Keratinocyte (primary cell): Measurements from ENCODE around the gene GHRHR. TPM values are rescaled to one million over a fixed set of nuclear protein-coding genes. Genes with fewer than 3 reads are reported as not detected.

Experiments
- DNase-seq: peaks from one replicate; pipeline ENCODE4 v3.0.0-alpha.2; 2011; ENCODE audit warnings: low read depth, missing footprints, low spot score
- FAIRE-seq: peaks from 2 replicates; lab custom pipeline; 2011; peaks lifted over from hg19 to GRCh38; lab: Jason Lieb, UNC
- H2AFZ ChIP-seq: 2 replicates; pipeline ENCODE4 v1.6.0; 2012; ENCODE audit warnings: low read length, control low read depth, inconsistent platforms; ENCODE audit not compliant: control insufficient read depth
- H3K27ac ChIP-seq: 2 replicates; pipeline ENCODE4 v1.5.1; 2011; ENCODE audit warnings: low read length; ENCODE audit not compliant: control insufficient read depth, insufficient read depth
- H3K27me3 ChIP-seq: 3 replicates; pipeline ENCODE4 v1.6.0; 2011; ENCODE audit warnings: low read length; ENCODE audit not compliant: control insufficient read depth, insufficient read depth; ENCODE audit errors: extremely low read depth
- H3K36me3 ChIP-seq, 2 experiments: 2 replicates in 1 of 2; 3 replicates in 1 of 2; pipeline ENCODE4 v1.5.1; 2011; ENCODE audit warnings: low read length in 2 of 2, mild to moderate bottlenecking in 1 of 2; ENCODE audit not compliant: control insufficient read depth in 2 of 2, insufficient read depth in 2 of 2; ENCODE audit errors: extremely low read depth in 1 of 2
- H3K4me1 ChIP-seq: 3 replicates; pipeline ENCODE4 v1.5.1; 2011; ENCODE audit warnings: low read length; ENCODE audit not compliant: control insufficient read depth, insufficient read depth; ENCODE audit errors: extremely low read depth
- H3K4me2 ChIP-seq: 3 replicates; pipeline ENCODE4 v1.6.0; 2011; ENCODE audit warnings: low read depth, low read length; ENCODE audit not compliant: control insufficient read depth, insufficient read depth; ENCODE audit errors: extremely low read depth
- H3K4me3 ChIP-seq, 3 experiments: fragments of 200-600 bp in 1 of 3; sonication (generic) in 1 of 3; 2 replicates in 2 of 3; 3 replicates in 1 of 3; pipeline ENCODE4 v1.5.1; 2011 to 2016; ENCODE audit warnings: low read length in 3 of 3, mild to moderate bottlenecking in 3 of 3, control low read depth in 2 of 3, inconsistent platforms in 1 of 3, low read depth in 1 of 3, mixed read lengths in 1 of 3, mixed run types in 1 of 3, moderate library complexity in 1 of 3; ENCODE audit not compliant: control insufficient read depth in 2 of 3, insufficient read depth in 2 of 3; ENCODE audit errors: extremely low read depth in 1 of 3
- H3K79me2 ChIP-seq: 2 replicates; pipeline ENCODE4 v1.6.0; 2012; ENCODE audit warnings: low read length; ENCODE audit not compliant: control insufficient read depth, insufficient read depth
- H3K9ac ChIP-seq: 3 replicates; pipeline ENCODE4 v1.6.0; 2011; ENCODE audit warnings: low read length; ENCODE audit not compliant: control insufficient read depth, insufficient read depth; ENCODE audit errors: extremely low read depth
- H3K9me1 ChIP-seq: 3 replicates; pipeline ENCODE4 v1.6.0; 2011; ENCODE audit warnings: low read length; ENCODE audit not compliant: control insufficient read depth, insufficient read depth; ENCODE audit errors: extremely low read depth
- H3K9me3 ChIP-seq: 2 replicates; pipeline ENCODE4 v1.5.1; 2012; ENCODE audit warnings: low read depth, low read length; ENCODE audit not compliant: control insufficient read depth
- H4K20me1 ChIP-seq: 3 replicates; pipeline ENCODE4 v1.6.0; 2011; ENCODE audit warnings: low read length; ENCODE audit not compliant: control insufficient read depth, insufficient read depth; ENCODE audit errors: extremely low read depth
- EZH2 ChIP-seq: IDR thresholded peaks from one replicate; pipeline ENCODE4 v1.6.1; 2012; ENCODE audit warnings: inconsistent platforms, mild to moderate bottlenecking, low read length, moderate library complexity
- dilution Hi-C: fragments of 300-500 bp; cut with MboI; formaldehyde crosslinking; loops from one replicate; pipeline ENCODE4 v1.7.0; 2020; ENCODE audit warnings: low sequenced_read_pairs; ENCODE audit not compliant: extremely low pct_ligation_motif_present
- polyA plus RNA-seq, 5 experiments: library from polyadenylated mRNA; depleted of rRNA in 3 of 5; stranded (reverse) in 3 of 5; stranded (forward) in 1 of 5; unstranded in 1 of 5; fragments of >200 nt; gene quantifications; 1 replicate in 1 of 5; 2 replicates in 3 of 5; 3 replicates in 1 of 5; pipeline versions ENCODE4 v1.2.1 to v1.2.3, GENCODE V29; 2011 to 2012; ENCODE audit warnings: missing spikeins in 2 of 5, low read depth in 1 of 5, low replicate concordance in 1 of 5
- TF ChIP-seq, protein P1 (sequence below), 3 experiments: IDR thresholded peaks in 1 of 3; conservative IDR thresholded peaks in 1 of 3; optimal IDR thresholded peaks in 1 of 3; 2 replicates in 2 of 3; 3 replicates in 1 of 3; pipeline versions ENCODE3 to v1.5.1; 2011; ENCODE audit warnings: low read length in 3 of 3, mild to moderate bottlenecking in 3 of 3, moderate library complexity in 2 of 3, control low read depth in 1 of 3, inconsistent platforms in 1 of 3; ENCODE audit not compliant: insufficient read depth in 2 of 3; ENCODE audit errors: extremely low read depth in 1 of 3

The GHRHR gene
- polyA plus RNA-seq, 1 donor (not counting 4 experiments of a cell fraction or from before 2014, with no cell fraction given) = not detected

- Histone ChIP-seq H3K4me3 (no peak overlapping the region), H2AFZ (no peak overlapping the region), H3K79me2 (no peaks in the 10 kb centered on the region), H3K27me3 (peaks cover 17% of the 10 kb centered on the region), H3K9me3 (no peaks in the 10 kb centered on the region), H3K9ac (no peak overlapping the region), H3K27ac (no peak overlapping the region), H3K36me3 (no peaks in the 10 kb centered on the region), H3K4me2 (no peak overlapping the region), H3K9me1 (no peaks in the 10 kb centered on the region), H3K4me1 (no peaks in the 10 kb centered on the region), H4K20me1 (no peaks in the 10 kb centered on the region)
- FAIRE-seq (no peak), DNase-seq (no peak)
- TF ChIP-seq, protein P1, sequence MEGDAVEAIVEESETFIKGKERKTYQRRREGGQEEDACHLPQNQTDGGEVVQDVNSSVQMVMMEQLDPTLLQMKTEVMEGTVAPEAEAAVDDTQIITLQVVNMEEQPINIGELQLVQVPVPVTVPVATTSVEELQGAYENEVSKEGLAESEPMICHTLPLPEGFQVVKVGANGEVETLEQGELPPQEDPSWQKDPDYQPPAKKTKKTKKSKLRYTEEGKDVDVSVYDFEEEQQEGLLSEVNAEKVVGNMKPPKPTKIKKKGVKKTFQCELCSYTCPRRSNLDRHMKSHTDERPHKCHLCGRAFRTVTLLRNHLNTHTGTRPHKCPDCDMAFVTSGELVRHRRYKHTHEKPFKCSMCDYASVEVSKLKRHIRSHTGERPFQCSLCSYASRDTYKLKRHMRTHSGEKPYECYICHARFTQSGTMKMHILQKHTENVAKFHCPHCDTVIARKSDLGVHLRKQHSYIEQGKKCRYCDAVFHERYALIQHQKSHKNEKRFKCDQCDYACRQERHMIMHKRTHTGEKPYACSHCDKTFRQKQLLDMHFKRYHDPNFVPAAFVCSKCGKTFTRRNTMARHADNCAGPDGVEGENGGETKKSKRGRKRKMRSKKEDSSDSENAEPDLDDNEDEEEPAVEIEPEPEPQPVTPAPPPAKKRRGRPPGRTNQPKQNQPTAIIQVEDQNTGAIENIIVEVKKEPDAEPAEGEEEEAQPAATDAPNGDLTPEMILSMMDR (optimal IDR thresholded peaks at IDR 0.05 in 1 of 3, IDR thresholded peaks at IDR 0.05 in 1 of 3, conservative IDR thresholded peaks at IDR 0.05 in 1 of 3; ENCODE audit: extremely low read depth in 1 of 3, insufficient read depth in 2 of 3, low read length in 3 of 3) = no peak
- TF ChIP-seq EZH2 = no peak
- dilution Hi-C loops = no loop called here
Measured at GRCh38 chr7:31027161-31027965, 63.6 kb downstream of the GHRHR start.

DNA sequence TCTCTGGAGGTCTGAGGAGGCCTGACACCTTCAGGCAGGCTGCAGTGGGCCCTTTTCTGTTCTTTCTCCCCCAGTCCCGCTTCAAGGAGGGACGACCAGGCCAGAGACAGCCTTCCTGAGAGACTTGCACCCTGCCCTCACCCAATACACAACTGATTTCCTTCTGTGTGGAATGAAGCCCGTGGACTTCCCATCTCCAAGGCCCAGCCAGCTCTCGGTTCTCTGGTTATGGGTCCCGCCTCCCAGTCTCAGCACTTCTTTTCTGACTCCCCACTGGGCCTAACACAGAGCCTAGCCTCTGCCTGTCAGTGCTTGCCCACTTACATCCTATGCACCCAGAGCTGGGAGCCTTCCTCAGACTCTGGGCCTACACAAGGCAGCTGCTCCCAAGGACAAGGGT, 64.3 kb downstream of the GHRHR start:
- dilution Hi-C loops = no loop called here
- H3K36me3 ChIP-seq = no peaks in the 10 kb centered on the region
- H3K9me1 ChIP-seq = no peaks in the 10 kb centered on the region
- no peaks in the 10 kb centered on the region for H3K79me2 ChIP-seq
- H4K20me1 ChIP-seq = no peaks in the 10 kb centered on the region
- H3K27ac ChIP-seq = no peak overlapping the region
- H3K27me3 ChIP-seq = peaks cover 17% of the 10 kb centered on the region
- H3K9me3 ChIP-seq = no peaks in the 10 kb centered on the region
- DNase-seq (no peak), FAIRE-seq (no peak)
- no peaks in the 10 kb centered on the region for H3K4me1 ChIP-seq
- H3K4me3 ChIP-seq = no peak overlapping the region
- no peak overlapping the region for H3K9ac ChIP-seq
- H2AFZ ChIP-seq = no peak overlapping the region
- TF ChIP-seq, protein P1 (optimal IDR thresholded peaks at IDR 0.05 in 1 of 3, IDR thresholded peaks at IDR 0.05 in 1 of 3, conservative IDR thresholded peaks at IDR 0.05 in 1 of 3; ENCODE audit: extremely low read depth in 1 of 3, insufficient read depth in 2 of 3, low read length in 3 of 3) = no peak
- TF ChIP-seq EZH2 = no peak
- no peak overlapping the region for H3K4me2 ChIP-seq
